Mesenchymal stem cell (in vitro differentiated cells and primary cell): ENCODE results near the gene OSGIN1.
"Not testable (repeated sequence)": the region's sequence is repeated elsewhere in the genome, so short reads cannot be mapped to it uniquely, and the experiment has no call there.

ENCODE experiments used
- DNase-seq: peaks from one replicate; pipeline ENCODE4 v3.0.0-alpha.2; 2013
- H2AFZ ChIP-seq: one replicate; pipeline ENCODE4 v1.6.1; 2013; ENCODE audit warnings: low read depth, mild to moderate bottlenecking, control low read depth, inconsistent platforms, low read length, moderate library complexity
- H2AK5ac ChIP-seq: 2 replicates; pipeline ENCODE4 v1.6.1; 2013; ENCODE audit warnings: low read length, moderate library complexity, mild to moderate bottlenecking, inconsistent platforms; ENCODE audit not compliant: severe bottlenecking
- H2BK120ac ChIP-seq: one replicate; pipeline ENCODE4 v1.6.1; 2013; ENCODE audit warnings: low read depth, mild to moderate bottlenecking, inconsistent platforms, low read length, moderate library complexity
- H2BK12ac ChIP-seq, 2 experiments: one replicate each; pipeline ENCODE4 v1.6.1; 2013; ENCODE audit warnings: inconsistent platforms in 2 of 2, low read length in 2 of 2, mild to moderate bottlenecking in 2 of 2, moderate library complexity in 2 of 2, control low read depth in 1 of 2
- H2BK15ac ChIP-seq: one replicate; pipeline ENCODE4 v1.6.1; 2013; ENCODE audit warnings: mild to moderate bottlenecking, low read depth, inconsistent platforms; ENCODE audit not compliant: poor library complexity, severe bottlenecking
- H2BK5ac ChIP-seq: 2 replicates; pipeline ENCODE4 v1.6.1; 2013; ENCODE audit warnings: low read depth, mild to moderate bottlenecking, low read length, control low read depth, inconsistent platforms; ENCODE audit not compliant: poor library complexity, severe bottlenecking
- H3K14ac ChIP-seq, 2 experiments: one replicate each; pipeline ENCODE4 v1.6.1; 2013; ENCODE audit warnings: inconsistent platforms in 2 of 2, low read length in 2 of 2, control low read depth in 1 of 2, mild to moderate bottlenecking in 1 of 2, moderate library complexity in 1 of 2
- H3K18ac ChIP-seq, 2 experiments: one replicate each; pipeline ENCODE4 v1.6.1; 2013; ENCODE audit warnings: inconsistent platforms in 2 of 2, low read length in 2 of 2, control low read depth in 1 of 2, low read depth in 1 of 2, mild to moderate bottlenecking in 1 of 2
- H3K23ac ChIP-seq, 2 experiments: one replicate each; pipeline ENCODE4 v1.6.1; 2013; ENCODE audit warnings: inconsistent platforms in 2 of 2, low read length in 2 of 2, mild to moderate bottlenecking in 2 of 2, moderate library complexity in 2 of 2, control low read depth in 1 of 2
- H3K27ac ChIP-seq: 2 replicates; pipeline ENCODE4 v1.5.1; 2013; ENCODE audit warnings: mild to moderate bottlenecking, moderate library complexity, low read length, control low read depth, inconsistent platforms; ENCODE audit not compliant: poor library complexity, severe bottlenecking
- H3K27me3 ChIP-seq, 2 experiments: 2 replicates each; pipeline versions ENCODE4 v1.6.1 to v1.7.0; 2013; ENCODE audit warnings: low read length in 2 of 2, mild to moderate bottlenecking in 2 of 2, moderate library complexity in 2 of 2, control low read depth in 1 of 2, inconsistent platforms in 1 of 2; ENCODE audit not compliant: control insufficient read depth in 1 of 2, insufficient read depth in 1 of 2
- H3K36me3 ChIP-seq, 2 experiments: 2 replicates each; pipeline versions ENCODE4 v1.6.1 to v1.7.0; 2013; ENCODE audit warnings: low read length in 2 of 2, control low read depth in 1 of 2, inconsistent platforms in 1 of 2, low read depth in 1 of 2, mild to moderate bottlenecking in 1 of 2; ENCODE audit not compliant: insufficient read depth in 2 of 2, control insufficient read depth in 1 of 2
- H3K4ac ChIP-seq, 2 experiments: one replicate each; pipeline ENCODE4 v1.6.1; 2013; ENCODE audit warnings: inconsistent platforms in 2 of 2, low read length in 2 of 2, mild to moderate bottlenecking in 2 of 2, moderate library complexity in 2 of 2, control low read depth in 1 of 2, low read depth in 1 of 2
- H3K4me1 ChIP-seq: 2 replicates; pipeline ENCODE4 v1.6.1; 2013; ENCODE audit warnings: low read depth, low read length, control low read depth; ENCODE audit not compliant: control insufficient read depth, insufficient read depth
- H3K4me2 ChIP-seq: 2 replicates; pipeline ENCODE4 v1.6.1; 2013; ENCODE audit warnings: low read length, mild to moderate bottlenecking, inconsistent platforms; ENCODE audit not compliant: poor library complexity, severe bottlenecking
- H3K4me3 ChIP-seq, 2 experiments: 2 replicates each; pipeline versions ENCODE4 v1.5.1 to v1.7.0; 2013; ENCODE audit warnings: low read length in 2 of 2, mild to moderate bottlenecking in 2 of 2, control low read depth in 1 of 2, low read depth in 1 of 2; ENCODE audit not compliant: insufficient read depth in 1 of 2
- H3K79me1 ChIP-seq: replicated peaks from 2 replicates; pipeline ENCODE4 v1.6.1; 2013; ENCODE audit warnings: mild to moderate bottlenecking, control low read depth, low read length, inconsistent platforms; ENCODE audit not compliant: poor library complexity, severe bottlenecking
- H3K9ac ChIP-seq: 2 replicates; pipeline ENCODE4 v1.7.0; 2013; ENCODE audit warnings: mild to moderate bottlenecking, low read length, moderate library complexity
- H3K9me3 ChIP-seq: 2 replicates; pipeline ENCODE4 v1.7.0; 2013; ENCODE audit warnings: mild to moderate bottlenecking, low read length; ENCODE audit not compliant: control insufficient read depth
- H4K8ac ChIP-seq: one replicate; pipeline ENCODE4 v1.6.1; 2013; ENCODE audit warnings: inconsistent platforms, mild to moderate bottlenecking, low read length, moderate library complexity
- H4K91ac ChIP-seq: one replicate; pipeline ENCODE4 v1.6.1; 2013; ENCODE audit warnings: mild to moderate bottlenecking, low read length, inconsistent platforms
- WGBS: methylation state at CpG from one replicate; pipeline ENCODE4 v1.1.7; 2013; ENCODE audit warnings: mixed read lengths; 5-methylcytosine and 5-hydroxymethylcytosine counted together

The OSGIN1 gene

DNA sequence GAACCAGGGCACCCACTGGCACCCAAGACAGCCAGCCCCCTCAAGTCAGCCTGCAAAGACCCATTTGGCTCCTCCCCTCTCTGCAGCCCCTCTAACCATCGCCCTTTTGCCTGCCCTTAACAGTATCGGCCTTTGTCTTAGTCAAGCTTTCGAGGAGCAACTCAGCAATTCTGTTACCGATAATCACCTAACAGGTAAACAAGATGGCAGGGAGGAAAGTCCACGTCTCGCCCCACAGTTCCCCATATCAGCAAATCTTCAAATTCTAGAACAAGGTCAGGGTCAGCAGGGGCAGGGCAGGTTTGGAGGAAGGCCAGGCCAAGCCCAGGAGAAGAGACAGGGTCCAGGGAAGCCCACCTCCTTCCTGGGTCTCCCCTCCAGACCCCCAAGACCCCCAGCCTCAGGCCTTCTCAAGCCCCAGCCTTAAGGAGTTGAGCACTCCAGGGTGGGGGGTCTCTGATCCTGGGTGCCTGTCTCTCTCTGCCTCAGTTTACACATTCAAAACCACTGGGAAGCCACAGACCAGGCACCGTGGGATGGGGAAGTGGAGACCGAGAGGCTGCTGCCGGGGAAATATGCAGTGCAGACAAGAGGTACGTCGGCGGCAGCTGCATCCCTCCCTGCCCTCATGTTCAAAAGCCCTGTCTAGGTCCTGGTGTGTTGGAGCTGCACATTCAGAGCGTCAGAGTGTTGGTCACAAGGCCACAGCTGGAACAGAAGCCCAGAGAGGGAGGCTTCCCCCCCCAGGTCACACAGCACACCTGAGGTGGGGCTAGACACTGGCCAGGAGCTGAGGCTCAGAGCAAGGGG is 3.9 kb upstream of the OSGIN1 start:
- H2AK5ac ChIP-seq: no peak overlapping the region
- peak overlapping the region in 1 of 2 experiments; percentile 76 for H3K23ac ChIP-seq
- no peaks in the 10 kb centered on the region for H3K36me3 ChIP-seq
- H2BK5ac ChIP-seq: no peak overlapping the region
- no peak overlapping the region for H2BK15ac ChIP-seq
- H3K4me3 ChIP-seq: no peak overlapping the region
- no peak for DNase-seq
- H3K4me2 ChIP-seq: no peak overlapping the region
- no peaks in the 10 kb centered on the region for H3K9me3 ChIP-seq
- peaks cover 24% of the 10 kb centered on the region for H3K4me1 ChIP-seq
- H4K8ac ChIP-seq: no peak overlapping the region
- H3K27me3 ChIP-seq: peaks cover 3% of the 10 kb centered on the region in 2 experiments
- H3K9ac ChIP-seq: no peak overlapping the region
- H3K79me1 ChIP-seq: no peaks in the 10 kb centered on the region
- no peak overlapping the region for H3K18ac ChIP-seq
- WGBS: 88% methylated on average over 13 of the region's 13 CpGs
- no peak overlapping the region for H3K27ac ChIP-seq
- H2BK12ac ChIP-seq: peak overlapping the region in 1 of 2 experiments; percentile 24
- peak overlapping the region in 1 of 2 experiments; percentile 49 for H3K14ac ChIP-seq
- no peak overlapping the region for H2BK120ac ChIP-seq
- H3K4ac ChIP-seq: no peak overlapping the region
- H4K91ac ChIP-seq: no peak overlapping the region
- H2AFZ ChIP-seq: no peak overlapping the region

DNA sequence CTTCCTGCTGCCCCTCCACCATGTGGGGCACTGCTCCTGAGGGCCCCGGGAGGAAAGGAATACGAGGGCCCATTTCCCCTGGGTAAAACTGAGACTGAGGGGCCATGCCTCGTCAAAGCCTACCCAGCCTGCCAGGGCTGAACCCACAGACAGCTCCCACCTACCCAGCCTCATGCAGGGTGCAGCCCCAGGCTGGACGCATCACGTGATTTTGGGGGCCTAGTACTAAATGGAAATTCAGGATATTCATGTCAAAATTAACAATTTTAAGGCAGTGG is 3.4 kb upstream of the OSGIN1 start:
- Histone ChIP-seq H3K36me3 (no peaks in the 10 kb centered on the region), H3K23ac (no peak overlapping the region), H3K9ac (no peak overlapping the region), H2BK120ac (no peak overlapping the region), H4K91ac (no peak overlapping the region), H3K18ac (no peak overlapping the region), H3K27ac (no peak overlapping the region), H2BK12ac (no peak overlapping the region), H2AFZ (no peak overlapping the region), H3K4me3 (no peak overlapping the region), H3K9me3 (no peaks in the 10 kb centered on the region), H2BK5ac (no peak overlapping the region), H3K14ac (peak overlapping the region in 1 of 2 experiments; percentile 49), H3K4me2 (no peak overlapping the region), H3K4me1 (peaks cover 27% of the 10 kb centered on the region), H3K4ac (no peak overlapping the region), H3K79me1 (no peaks in the 10 kb centered on the region), H2BK15ac (no peak overlapping the region), H4K8ac (no peak overlapping the region), H3K27me3 (peaks cover 3% of the 10 kb centered on the region in 2 experiments), H2AK5ac (no peak overlapping the region)
- WGBS: 79% methylated on average over 5 of the region's 5 CpGs
- DNase-seq: no peak

- not testable (repeated sequence) for H4K91ac ChIP-seq, H2BK15ac ChIP-seq, H3K9ac ChIP-seq, H2BK120ac ChIP-seq, H3K4ac ChIP-seq, H3K36me3 ChIP-seq, H2BK12ac ChIP-seq, H3K27me3 ChIP-seq, H3K4me3 ChIP-seq, H2AK5ac ChIP-seq, H2BK5ac ChIP-seq, H2AFZ ChIP-seq, H4K8ac ChIP-seq, H3K79me1 ChIP-seq, H3K14ac ChIP-seq, H3K27ac ChIP-seq, H3K4me2 ChIP-seq, H3K9me3 ChIP-seq, DNase-seq, H3K18ac ChIP-seq, H3K23ac ChIP-seq
- 82% methylated on average over 4 of the region's 10 CpGs for WGBS
- peaks cover 33% of the 10 kb centered on the region for H3K4me1 ChIP-seq
These were observed 2.1 kb upstream of the OSGIN1 start for GRCh38 chr16:83950862-83951399.

DNA sequence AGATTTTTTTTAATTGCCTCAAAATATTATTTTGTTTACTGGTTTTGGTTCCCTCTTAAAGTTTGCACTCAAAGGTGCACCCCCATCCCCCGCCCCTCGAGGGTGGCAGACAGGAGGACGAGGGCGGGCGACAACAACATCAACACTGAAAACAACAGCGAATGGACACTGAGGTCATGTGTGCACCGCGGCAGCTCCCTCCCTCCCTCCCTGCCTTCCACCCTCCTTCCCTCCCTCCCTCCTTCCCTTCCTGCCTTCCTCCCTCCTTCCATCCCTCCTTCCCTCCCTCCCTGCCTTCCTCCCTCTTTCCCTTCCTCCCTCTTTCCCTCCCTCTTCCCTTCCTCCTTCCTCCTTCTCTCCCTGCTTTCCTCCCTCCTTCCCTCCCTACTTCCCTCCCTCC is 1.5 kb upstream of the OSGIN1 start:
- H3K9ac ChIP-seq: no peak overlapping the region
- H3K4me3 ChIP-seq: no peak overlapping the region
- no peak overlapping the region for H2BK120ac ChIP-seq
- peaks cover 29% of the 10 kb centered on the region for H3K4me1 ChIP-seq
- no peaks in the 10 kb centered on the region for H3K36me3 ChIP-seq
- peaks cover 3% of the 10 kb centered on the region for H3K79me1 ChIP-seq
- peaks cover 2 to 3% of the 10 kb centered on the region in 2 experiments for H3K27me3 ChIP-seq
- no peak overlapping the region for H2BK15ac ChIP-seq
- WGBS: 74% methylated on average over 8 of the region's 8 CpGs
- no peak overlapping the region for H2BK12ac ChIP-seq
- no peak overlapping the region for H3K23ac ChIP-seq
- H4K8ac ChIP-seq: no peak overlapping the region
- H3K18ac ChIP-seq: no peak overlapping the region
- no peak overlapping the region for H3K14ac ChIP-seq
- H3K4ac ChIP-seq: no peak overlapping the region
- H4K91ac ChIP-seq: no peak overlapping the region
- H2AK5ac ChIP-seq: no peak overlapping the region
- H3K4me2 ChIP-seq: no peak overlapping the region
- no peak overlapping the region for H3K27ac ChIP-seq
- no peak overlapping the region for H2AFZ ChIP-seq
- H3K9me3 ChIP-seq: no peaks in the 10 kb centered on the region
- H2BK5ac ChIP-seq: no peak overlapping the region
- DNase-seq: no peak
